Left lung (tissue), 14 donors: ENCODE data around the gene RNH1. TPM values are rescaled to one million over a fixed set of nuclear protein-coding genes. Genes with fewer than 3 reads are reported as not detected.

Source experiments
- ATAC-seq: fragments of 200-7000 bp; cut with Tn5 transposase; one replicate; pipeline ENCODE4 v1.9.1; 2020; ENCODE audit warnings: moderate library complexity
- DNase-seq, 4 donors: peaks; one replicate each; pipeline ENCODE4 v3.0.0-alpha.2; 2013 to 2020
- H3K27ac ChIP-seq, 2 donors: fragments of 200-600 bp; sonication (generic) in 1 of 2; one replicate each; pipeline versions ENCODE4 v1.5.0 to v1.8.0; 2020 to 2021
- H3K27me3 ChIP-seq, 2 donors: fragments of 200-600 bp; sonication (generic) in 1 of 2; one replicate each; pipeline versions ENCODE4 v1.5.0 to v1.8.0; 2020 to 2021
- H3K36me3 ChIP-seq, 2 donors: fragments of 200-600 bp; sonication (generic) in 1 of 2; one replicate each; pipeline versions ENCODE4 v1.5.0 to v1.8.0; 2020 to 2021
- H3K4me1 ChIP-seq, 2 donors: fragments of 200-600 bp; one replicate each; pipeline ENCODE4 v1.8.0; 2021
- H3K4me3 ChIP-seq, 2 donors: fragments of 200-600 bp; sonication (generic) in 1 of 2; one replicate each; pipeline versions ENCODE4 v1.5.0 to v1.8.0; 2020 to 2021; ENCODE audit warnings: mild to moderate bottlenecking in 1 of 2
- H3K9me3 ChIP-seq, 2 donors: fragments of 200-600 bp; sonication (generic) in 1 of 2; one replicate each; pipeline versions ENCODE4 v1.5.0 to v1.8.0; 2020 to 2021
- CTCF ChIP-seq, 2 donors: fragments of 200-600 bp; sonication (generic) in 1 of 2; IDR thresholded peaks; one replicate each; pipeline versions ENCODE4 v1.5.0 to v1.8.0; 2021; ENCODE audit warnings: antibody characterized with exemption in 2 of 2
- intact Hi-C, 2 donors: fragments of 100-400 bp; cut with DNase I; formaldehyde crosslinking; loops; one replicate each; pipeline versions ENCODE4 v1.11.2 to v1.14.2; 2022
- long read RNA-seq, 12 donors: library from polyadenylated mRNA in 2 of 12; unstranded in 2 of 12; transcript quantifications; one replicate each; pipeline ENCODE4 v2.0.0 and lab custom pipeline, GENCODE V29; 2019 to 2026
- polyA plus RNA-seq, 6 donors: library from polyadenylated mRNA; unstranded; fragments of 120-200 nt; gene quantifications; one replicate each; pipeline ENCODE4 v1.2.1, GENCODE V29; 2013; ENCODE audit not compliant: insufficient read length in 6 of 6
- total RNA-seq, 2 donors: library from RNA; stranded (reverse); fragmentation: NEBNext Ultra II Directional; extraction: Animal tissue kit (Norgen Biotek cat#: 25700); gene quantifications; one replicate each; pipeline ENCODE4 v1.2.1, GENCODE V29; 2021
- donor health status: DM: no; HTN: yes; CAD: no.
- donor health status: DM: no; HTN: no; CAD: no.

The RNH1 gene
- total RNA-seq (100 to 1,000 TPM; 185 to 243 TPM), polyA plus RNA-seq (100 to 1,000 TPM in 1 of 6 donors, 10 to 100 TPM in 5; 69.3 to 112 (median 88.3) TPM)
- long read RNA-seq, donor 1, transcript RNH1-202 (10 exons, 1,791 nt), result minor isoform, 11 of 72 reads
- long read RNA-seq, donor 1, transcript RNH1-203 (10 exons, 1,722 nt), result major isoform, 22 of 72 reads
- long read RNA-seq, donor 1, partial matches to known transcripts, result 24 of 72 reads
- long read RNA-seq, donor 1, other reads (novel, unspliced or antisense), result 0 of 72 reads
- long read RNA-seq, donor 2, transcript RNH1-202 (10 exons, 1,791 nt), result major isoform, 12 of 48 reads
- long read RNA-seq, donor 2, transcript RNH1-203 (10 exons, 1,722 nt), result minor isoform, 6 of 48 reads
- long read RNA-seq, donor 2, partial matches to known transcripts, result 19 of 48 reads
- long read RNA-seq, donor 2, other reads (novel, unspliced or antisense), result 0 of 48 reads
- long read RNA-seq, donor 3, transcript RNH1-202 (10 exons, 1,791 nt), result major isoform, 11 of 34 reads
- long read RNA-seq, donor 3, transcript RNH1-203 (10 exons, 1,722 nt), result minor isoform, 8 of 34 reads
- long read RNA-seq, donor 3, partial matches to known transcripts, result 10 of 34 reads
- long read RNA-seq, donor 3, other reads (novel, unspliced or antisense), result 0 of 34 reads
- long read RNA-seq, donor 4, transcript RNH1-206 (10 exons, 1,725 nt), result minor isoform, 16 of 369 reads
- long read RNA-seq, donor 4, transcript RNH1-204 (10 exons, 1,864 nt), result minor isoform, 13 of 369 reads
- long read RNA-seq, donor 4, transcript RNH1-203 (10 exons, 1,722 nt), result major isoform, 96 of 369 reads
- long read RNA-seq, donor 4, transcript RNH1-202 (10 exons, 1,791 nt), result minor isoform, 92 of 369 reads
- long read RNA-seq, donor 4, partial matches to known transcripts, result 75 of 369 reads
- long read RNA-seq, donor 4, other reads (novel, unspliced or antisense), result 55 of 369 reads
- long read RNA-seq, donor 5, transcript RNH1-203 (10 exons, 1,722 nt), result major isoform, 22 of 60 reads
- long read RNA-seq, donor 5, partial matches to known transcripts, result 21 of 60 reads
- long read RNA-seq, donor 5, other reads (novel, unspliced or antisense), result 0 of 60 reads
- long read RNA-seq, donor 6, transcript RNH1-202 (10 exons, 1,791 nt), result minor isoform, 14 of 57 reads
- long read RNA-seq, donor 6, transcript RNH1-203 (10 exons, 1,722 nt), result major isoform, 15 of 57 reads
- long read RNA-seq, donor 6, partial matches to known transcripts, result 18 of 57 reads
- long read RNA-seq, donor 6, other reads (novel, unspliced or antisense), result 0 of 57 reads
- long read RNA-seq, donor 7, transcript RNH1-203 (10 exons, 1,722 nt), result major isoform, 10 of 30 reads
- long read RNA-seq, donor 7, partial matches to known transcripts, result 11 of 30 reads
- long read RNA-seq, donor 7, other reads (novel, unspliced or antisense), result 0 of 30 reads
- long read RNA-seq, donor 8, transcript RNH1-203 (10 exons, 1,722 nt), result major isoform, 18 of 55 reads
- long read RNA-seq, donor 8, transcript RNH1-202 (10 exons, 1,791 nt), result minor isoform, 7 of 55 reads
- long read RNA-seq, donor 8, partial matches to known transcripts, result 19 of 55 reads
- long read RNA-seq, donor 8, other reads (novel, unspliced or antisense), result 0 of 55 reads
- long read RNA-seq, donor 9, partial matches to known transcripts, result 0 of 1 reads
- long read RNA-seq, donor 9, other reads (novel, unspliced or antisense), result 0 of 1 reads
- long read RNA-seq, donor 10, transcript RNH1-203 (10 exons, 1,722 nt), result major isoform, 190 of 767 reads
- long read RNA-seq, donor 10, transcript RNH1-202 (10 exons, 1,791 nt), result minor isoform, 174 of 767 reads
- long read RNA-seq, donor 10, transcript RNH1-206 (10 exons, 1,725 nt), result minor isoform, 24 of 767 reads
- long read RNA-seq, donor 10, transcript RNH1-222 (11 exons, 1,829 nt), result minor isoform, 24 of 767 reads
- long read RNA-seq, donor 10, partial matches to known transcripts, result 124 of 767 reads
- long read RNA-seq, donor 10, other reads (novel, unspliced or antisense), result 176 of 767 reads
- long read RNA-seq, donor 11, transcript RNH1-203 (10 exons, 1,722 nt), result minor isoform, 5 of 28 reads
- long read RNA-seq, donor 11, transcript RNH1-202 (10 exons, 1,791 nt), result major isoform, 11 of 28 reads
- long read RNA-seq, donor 11, partial matches to known transcripts, result 6 of 28 reads
- long read RNA-seq, donor 11, other reads (novel, unspliced or antisense), result 0 of 28 reads
- long read RNA-seq, donor 12, transcript RNH1-203 (10 exons, 1,722 nt), result major isoform, 14 of 51 reads
- long read RNA-seq, donor 12, transcript RNH1-202 (10 exons, 1,791 nt), result minor isoform, 9 of 51 reads
- long read RNA-seq, donor 12, partial matches to known transcripts, result 16 of 51 reads
- long read RNA-seq, donor 12, other reads (novel, unspliced or antisense), result 0 of 51 reads

- Histone ChIP-seq H3K27ac (peak within 1 kb of the TSS; percentile 99 to 100), H3K27me3 (no peaks in the 10 kb centered on the region), H3K36me3 (peaks cover 0 to 34% of the 10 kb centered on the region in 2 donors), H3K4me3 (peak within 1 kb of the TSS; percentile 86 to 95), H3K4me1 (peaks cover 32 to 50% of the 10 kb centered on the region in 2 donors), H3K9me3 (no peaks in the 10 kb centered on the region)
- ATAC-seq, result peak; percentile 91
- intact Hi-C loops, result no loop called here
- DNase-seq, result peak; percentile 86 to 100 (median 98)
- no peak for TF ChIP-seq CTCF (IDR thresholded peaks at IDR 0.05)
These were observed at the start of gene RNH1 for GRCh38 chr11:506995-507726. RNH1 (minus strand) TSS chr11:507242; CDS start chr11:502162, 5,080 bp downstream.

GRCh38 chr11:555780-556661, 49.0 kb upstream of the RNH1 start:
- Histone ChIP-seq H3K4me1 (peaks cover 16 to 34% of the 10 kb centered on the region in 2 donors), H3K4me3 (peak overlapping the region; percentile 5 to 41), H3K27me3 (peaks cover 28 to 74% of the 10 kb centered on the region in 2 donors), H3K36me3 (no peaks in the 10 kb centered on the region), H3K27ac (no peak overlapping the region), H3K9me3 (no peaks in the 10 kb centered on the region)
- ATAC-seq, result no peak
- DNase-seq, result peak in 1 of 4 donors; percentile 83
- TF ChIP-seq CTCF (IDR thresholded peaks at IDR 0.05), result no peak
- intact Hi-C loops, result no loop called here

- peaks cover 28 to 74% of the 10 kb centered on the region in 2 donors for H3K27me3 ChIP-seq
- intact Hi-C loops, result no loop called here
- peak; percentile 6 for ATAC-seq
These were observed 48.3 kb upstream of the RNH1 start for GRCh38 chr11:555227-555779.

More at GRCh38 chr11:555227-555779, 48.3 kb upstream of the RNH1 start:
- Histone ChIP-seq H3K4me1 (peaks cover 14 to 31% of the 10 kb centered on the region in 2 donors), H3K27ac (no peak overlapping the region), H3K4me3 (peak overlapping the region; percentile 5 to 41), H3K9me3 (no peaks in the 10 kb centered on the region), H3K36me3 (no peaks in the 10 kb centered on the region)
- TF ChIP-seq CTCF (IDR thresholded peaks at IDR 0.05), result no peak
- DNase-seq, result peak in 1 of 4 donors; percentile 83
